ENCODE measurements around the gene ALDH6A1. TPM values are rescaled to one million over a fixed set of nuclear protein-coding genes. Genes with fewer than 3 reads are reported as not detected.
A peak's percentile ranks its signal among the peaks of the same experiment; 100 is the strongest.

ALDH6A1 gene
- total RNA-seq, 1 donor from 2014 or later = 12.5 TPM

GRCh38 chr14:74042296-74042695 lies 42.0 kb downstream of the ALDH6A1 start:
- Histone ChIP-seq H3K4me3 (ENCODE audit: low read depth, low read length) (no peak overlapping the region), H3K36me3 (ENCODE audit: control insufficient read depth, insufficient read depth, low read length) (no peaks in the 10 kb centered on the region), H3K27me3 (ENCODE audit: control insufficient read depth, insufficient read depth, low read length) (no peaks in the 10 kb centered on the region)
- TF ChIP-seq CTCF (IDR thresholded peaks at IDR 0.05; ENCODE audit: insufficient read depth, low read length, poor library complexity, severe bottlenecking) = no peak
- DNase-seq (ENCODE audit: low read depth) = no peak

- Histone ChIP-seq H3K36me3 (ENCODE audit: control insufficient read depth, insufficient read depth, low read length) (no peaks in the 10 kb centered on the region), H3K4me3 (ENCODE audit: low read depth, low read length) (no peak overlapping the region), H3K27me3 (ENCODE audit: control insufficient read depth, insufficient read depth, low read length) (no peaks in the 10 kb centered on the region)
- TF ChIP-seq CTCF (IDR thresholded peaks at IDR 0.05; ENCODE audit: insufficient read depth, low read length, poor library complexity, severe bottlenecking) = peak; percentile 43
- no peak for DNase-seq (ENCODE audit: low read depth)
Measured at GRCh38 chr14:74038020-74038859, 46.0 kb downstream of the ALDH6A1 start.

- Histone ChIP-seq H3K4me3 (ENCODE audit: low read depth, low read length) (no peak overlapping the region), H3K27me3 (ENCODE audit: control insufficient read depth, insufficient read depth, low read length) (no peaks in the 10 kb centered on the region), H3K36me3 (ENCODE audit: control insufficient read depth, insufficient read depth, low read length) (no peaks in the 10 kb centered on the region)
- no peak for TF ChIP-seq CTCF (IDR thresholded peaks at IDR 0.05; ENCODE audit: insufficient read depth, low read length, poor library complexity, severe bottlenecking)
- DNase-seq (ENCODE audit: low read depth) = no peak
Measured at GRCh38 chr14:74035556-74035955, 48.7 kb downstream of the ALDH6A1 start.

- Histone ChIP-seq H3K4me3 (ENCODE audit: low read depth, low read length) (no peak overlapping the region), H3K36me3 (ENCODE audit: control insufficient read depth, insufficient read depth, low read length) (no peaks in the 10 kb centered on the region), H3K27me3 (ENCODE audit: control insufficient read depth, insufficient read depth, low read length) (no peaks in the 10 kb centered on the region)
- no peak for DNase-seq (ENCODE audit: low read depth)
- no peak for TF ChIP-seq CTCF (IDR thresholded peaks at IDR 0.05; ENCODE audit: insufficient read depth, low read length, poor library complexity, severe bottlenecking)
Measured at GRCh38 chr14:74034572-74034971, 49.7 kb downstream of the ALDH6A1 start.

GRCh38 chr14:74029136-74029535 lies 55.1 kb downstream of the ALDH6A1 start:
- no peak for TF ChIP-seq CTCF (IDR thresholded peaks at IDR 0.05; ENCODE audit: insufficient read depth, low read length, poor library complexity, severe bottlenecking)
- H3K4me3 ChIP-seq (ENCODE audit: low read depth, low read length) = no peak overlapping the region
- H3K36me3 ChIP-seq (ENCODE audit: control insufficient read depth, insufficient read depth, low read length) = no peaks in the 10 kb centered on the region
- no peak for DNase-seq (ENCODE audit: low read depth)
- no peaks in the 10 kb centered on the region for H3K27me3 ChIP-seq (ENCODE audit: control insufficient read depth, insufficient read depth, low read length)

- no peaks in the 10 kb centered on the region for H3K36me3 ChIP-seq (ENCODE audit: control insufficient read depth, insufficient read depth, low read length)
- no peak for TF ChIP-seq CTCF (IDR thresholded peaks at IDR 0.05; ENCODE audit: insufficient read depth, low read length, poor library complexity, severe bottlenecking)
- no peaks in the 10 kb centered on the region for H3K27me3 ChIP-seq (ENCODE audit: control insufficient read depth, insufficient read depth, low read length)
- H3K4me3 ChIP-seq (ENCODE audit: low read depth, low read length) = no peak overlapping the region
- DNase-seq (ENCODE audit: low read depth) = no peak
Measured at GRCh38 chr14:74022346-74022745, 61.9 kb downstream of the ALDH6A1 start.
